HEK293 (cell line): ENCODE results near the gene NTSR1.

ENCODE experiments used
- CTCF ChIA-PET: fragments of 350-600 bp; formaldehyde crosslinking; extraction: SDS; loops from one replicate; lab custom pipeline; 2021; ENCODE audit warnings: antibody characterized with exemption; lab: Yijun Ruan, JAX
- POLR2A ChIA-PET: fragments of 300-600 bp; formaldehyde crosslinking; extraction: SDS; loops from one replicate; lab custom pipeline; 2020; ENCODE audit warnings: antibody characterized with exemption, inconsistent platforms; lab: Yijun Ruan, JAX
- H3K27ac ChIP-seq: fragments of 200-500 bp; sonication (Bioruptor generic); 2 replicates; pipeline ENCODE4 v1.5.1; 2014; ENCODE audit warnings: low read depth, low read length, control low read depth, inconsistent platforms; ENCODE audit errors: extremely low read depth
- H3K36me3 ChIP-seq, 2 experiments: fragments of 200-500 bp in 1 of 2; sonication (Bioruptor generic) in 1 of 2; 1 replicate in 1 of 2; 2 replicates in 1 of 2; pipeline ENCODE4 v1.5.1; 2014 to 2017; ENCODE audit warnings: inconsistent platforms in 2 of 2, low read length in 2 of 2; ENCODE audit not compliant: control insufficient read depth in 2 of 2, insufficient read depth in 1 of 2
- H3K4me1 ChIP-seq: fragments of 200-500 bp; sonication (Bioruptor generic); 2 replicates; pipeline ENCODE4 v1.5.1; 2014; ENCODE audit warnings: mild to moderate bottlenecking, low read length, inconsistent platforms; ENCODE audit not compliant: control insufficient read depth, insufficient read depth
- H3K4me3 ChIP-seq: 2 replicates; pipeline ENCODE4 v1.5.1; 2011; ENCODE audit warnings: low read depth, mild to moderate bottlenecking, control low read depth, low read length, moderate library complexity
- H3K9me3 ChIP-seq: fragments of 200-500 bp; sonication (Bioruptor generic); 2 replicates; pipeline ENCODE4 v1.5.1; 2014; ENCODE audit warnings: low read depth, low read length, inconsistent platforms; ENCODE audit not compliant: control insufficient read depth, insufficient read depth
- KLF1 ChIP-seq: fragments of 450-650 bp; formaldehyde crosslinking; IDR thresholded peaks from 2 replicates; pipeline ENCODE4 v1.5.1; 2016; ENCODE audit warnings: missing biosample characterization, missing genetic modification characterization
- KLF10 ChIP-seq: fragments of 450-650 bp; IDR thresholded peaks from 2 replicates; pipeline ENCODE4 v1.5.1; 2018; ENCODE audit warnings: missing biosample characterization, mild to moderate bottlenecking, missing genetic modification characterization
- RBAK ChIP-seq: fragments of 450-650 bp; formaldehyde crosslinking; IDR thresholded peaks from 2 replicates; pipeline ENCODE4 v1.5.1; 2016; ENCODE audit warnings: missing biosample characterization, missing genetic modification characterization
- ZBTB17 ChIP-seq: fragments of 450-650 bp; formaldehyde crosslinking; IDR thresholded peaks from 2 replicates; pipeline ENCODE4 v1.5.1; 2016; ENCODE audit warnings: missing biosample characterization, missing genetic modification characterization
- ZFP37 ChIP-seq: fragments of 450-650 bp; formaldehyde crosslinking; IDR thresholded peaks from 2 replicates; pipeline ENCODE4 v1.5.1; 2016; ENCODE audit warnings: missing biosample characterization, missing genetic modification characterization
- ZIC2 ChIP-seq: fragments of 450-650 bp; formaldehyde crosslinking; IDR thresholded peaks from 2 replicates; pipeline ENCODE4 v1.5.1; 2016; ENCODE audit warnings: missing biosample characterization, missing genetic modification characterization
- ZNF10 ChIP-seq: fragments of 450-650 bp; formaldehyde crosslinking; IDR thresholded peaks from 2 replicates; pipeline ENCODE4 v1.5.1; 2017; ENCODE audit warnings: missing biosample characterization, missing genetic modification characterization
- ZNF114 ChIP-seq: fragments of 450-650 bp; formaldehyde crosslinking; IDR thresholded peaks from 2 replicates; pipeline ENCODE4 v1.5.0; 2017; ENCODE audit warnings: missing biosample characterization, missing genetic modification characterization
- ZNF138 ChIP-seq: fragments of 450-650 bp; formaldehyde crosslinking; IDR thresholded peaks from 2 replicates; pipeline ENCODE4 v1.5.1; 2016; ENCODE audit warnings: missing biosample characterization, missing genetic modification characterization, borderline replicate concordance
- ZNF2 ChIP-seq: fragments of 450-650 bp; formaldehyde crosslinking; IDR thresholded peaks from 2 replicates; pipeline ENCODE4 v1.5.1; 2016; ENCODE audit warnings: missing biosample characterization, missing genetic modification characterization
- ZNF214 ChIP-seq: fragments of 450-650 bp; formaldehyde crosslinking; IDR thresholded peaks from 2 replicates; pipeline ENCODE4 v1.5.1; 2017; ENCODE audit warnings: missing biosample characterization, mild to moderate bottlenecking, missing genetic modification characterization, borderline replicate concordance
- ZNF24 ChIP-seq: fragments of 450-650 bp; formaldehyde crosslinking; IDR thresholded peaks from 2 replicates; pipeline ENCODE4 v1.5.1; 2016; ENCODE audit warnings: missing biosample characterization, missing genetic modification characterization
- ZNF335 ChIP-seq: fragments of 450-650 bp; formaldehyde crosslinking; conservative IDR thresholded peaks from 2 replicates; pipeline ENCODE4 v1.5.1; 2016; ENCODE audit warnings: missing biosample characterization, missing genetic modification characterization
- ZNF518A ChIP-seq: fragments of 450-650 bp; formaldehyde crosslinking; conservative IDR thresholded peaks from 2 replicates; pipeline ENCODE4 v1.5.1; 2016; ENCODE audit warnings: low read depth, missing biosample characterization, missing genetic modification characterization
- ZNF548 ChIP-seq: fragments of 450-650 bp; formaldehyde crosslinking; IDR thresholded peaks from 2 replicates; pipeline ENCODE4 v1.5.1; 2016; ENCODE audit warnings: missing biosample characterization, missing genetic modification characterization
- ZNF585B ChIP-seq: fragments of 450-650 bp; formaldehyde crosslinking; IDR thresholded peaks from 2 replicates; pipeline ENCODE4 v1.5.1; 2016; ENCODE audit warnings: missing biosample characterization, missing genetic modification characterization
- ZNF600 ChIP-seq: fragments of 450-650 bp; formaldehyde crosslinking; IDR thresholded peaks from 2 replicates; pipeline ENCODE4 v1.5.1; 2016; ENCODE audit warnings: missing biosample characterization, missing genetic modification characterization
- ZNF610 ChIP-seq: fragments of 450-650 bp; formaldehyde crosslinking; IDR thresholded peaks from 2 replicates; pipeline ENCODE4 v1.5.1; 2016; ENCODE audit warnings: missing biosample characterization, missing genetic modification characterization, borderline replicate concordance
- ZNF660 ChIP-seq: fragments of 450-650 bp; IDR thresholded peaks from 2 replicates; pipeline ENCODE4 v1.5.1; 2018; ENCODE audit warnings: missing biosample characterization, mild to moderate bottlenecking, missing genetic modification characterization
- TF ChIP-seq, protein P1 (sequence below): fragments of 450-650 bp; formaldehyde crosslinking; IDR thresholded peaks from 2 replicates; pipeline ENCODE4 v1.5.1; 2016; ENCODE audit warnings: missing biosample characterization, missing genetic modification characterization
- TF ChIP-seq, protein P2 (sequence below): fragments of 450-650 bp; formaldehyde crosslinking; IDR thresholded peaks from 2 replicates; pipeline ENCODE4 v1.5.1; 2016; ENCODE audit warnings: missing biosample characterization, missing genetic modification characterization

The NTSR1 gene

DNA sequence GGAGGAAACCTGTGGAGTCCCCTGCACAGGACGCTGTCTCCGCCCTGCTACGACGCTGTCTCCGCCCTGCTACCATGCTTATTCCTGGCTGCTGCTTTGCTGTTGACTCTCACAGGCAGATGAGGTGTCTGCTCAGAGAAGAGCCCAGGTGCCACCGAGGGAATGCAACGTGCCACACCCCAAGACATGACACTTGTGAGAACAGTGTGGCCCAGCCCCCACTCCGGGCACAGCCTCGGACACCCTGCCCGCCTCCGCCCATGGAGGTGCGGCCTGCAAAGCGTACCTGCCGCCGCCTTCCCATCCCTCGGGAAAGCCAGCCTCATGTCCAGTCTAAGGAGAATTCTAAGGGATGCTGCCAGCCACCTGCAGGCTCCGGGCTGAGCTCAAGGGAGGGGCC lies 72.1 kb downstream of the NTSR1 start:
- H3K27ac ChIP-seq, result no peak overlapping the region
- H3K4me1 ChIP-seq, result 0 out of 2 replicates have a peak, but pooled peaks cover 3% of the 10 kb centered on the region
- H3K9me3 ChIP-seq, result no peaks in the 10 kb centered on the region
- no peak for TF ChIP-seq ZNF10 (tag by site-specific recombination)
- peak; percentile 85 for TF ChIP-seq KLF1
- TF ChIP-seq, all 188 proteins: peak for 1
- no peaks in the 10 kb centered on the region for H3K36me3 ChIP-seq
- ChIA-PET CTCF (interaction anchor here (0.7 to 2.6 kb wide), 4 partner anchors 11 to 93 kb away, joined by 4 to 7 read pairs (median 4); no protein-coding TSS in a partner anchor), POLR2A (no interaction called here)
- no peak overlapping the region for H3K4me3 ChIP-seq

GRCh38 chr20:62782149-62782892 lies 73.7 kb downstream of the NTSR1 start:
- no peaks in the 10 kb centered on the region for H3K36me3 ChIP-seq
- no peak overlapping the region for H3K4me3 ChIP-seq
- POLR2A ChIA-PET, result interaction anchor here (0.5 kb wide), 1 partner anchor 210 kb away, joined by 4 read pairs; no protein-coding TSS in a partner anchor
- no peak overlapping the region for H3K27ac ChIP-seq
- no peaks in the 10 kb centered on the region for H3K4me1 ChIP-seq
- no peaks in the 10 kb centered on the region for H3K9me3 ChIP-seq
- CTCF ChIA-PET, result interaction anchor here (0.6 to 2.2 kb wide), 4 partner anchors 9 to 114 kb away, joined by 3 to 7 read pairs (median 4); no protein-coding TSS in a partner anchor
- TF ChIP-seq ZNF610 (tag by site-specific recombination) (no peak), KLF10 (tag by site-specific recombination) (no peak), ZNF335 (tag by site-specific recombination) (no peak), ZNF138 (no peak), ZFP37 (no peak), ZBTB17 (tag by site-specific recombination) (no peak), ZNF518A (tag by site-specific recombination) (no peak), ZNF660 (tag by site-specific recombination) (no peak), ZNF600 (no peak), ZNF2 (no peak), RBAK (tag by site-specific recombination) (no peak), ZNF548 (tag by site-specific recombination) (no peak), ZNF214 (tag by site-specific recombination) (no peak), ZNF24 (tag by site-specific recombination) (no peak), ZNF114 (tag by site-specific recombination) (no peak), ZIC2 (tag by site-specific recombination) (no peak), ZNF585B (tag by site-specific recombination) (no peak)
- TF ChIP-seq, protein P1, sequence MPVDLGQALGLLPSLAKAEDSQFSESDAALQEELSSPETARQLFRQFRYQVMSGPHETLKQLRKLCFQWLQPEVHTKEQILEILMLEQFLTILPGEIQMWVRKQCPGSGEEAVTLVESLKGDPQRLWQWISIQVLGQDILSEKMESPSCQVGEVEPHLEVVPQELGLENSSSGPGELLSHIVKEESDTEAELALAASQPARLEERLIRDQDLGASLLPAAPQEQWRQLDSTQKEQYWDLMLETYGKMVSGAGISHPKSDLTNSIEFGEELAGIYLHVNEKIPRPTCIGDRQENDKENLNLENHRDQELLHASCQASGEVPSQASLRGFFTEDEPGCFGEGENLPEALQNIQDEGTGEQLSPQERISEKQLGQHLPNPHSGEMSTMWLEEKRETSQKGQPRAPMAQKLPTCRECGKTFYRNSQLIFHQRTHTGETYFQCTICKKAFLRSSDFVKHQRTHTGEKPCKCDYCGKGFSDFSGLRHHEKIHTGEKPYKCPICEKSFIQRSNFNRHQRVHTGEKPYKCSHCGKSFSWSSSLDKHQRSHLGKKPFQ (tag by site-specific recombination), result no peak
- TF ChIP-seq, protein P2, sequence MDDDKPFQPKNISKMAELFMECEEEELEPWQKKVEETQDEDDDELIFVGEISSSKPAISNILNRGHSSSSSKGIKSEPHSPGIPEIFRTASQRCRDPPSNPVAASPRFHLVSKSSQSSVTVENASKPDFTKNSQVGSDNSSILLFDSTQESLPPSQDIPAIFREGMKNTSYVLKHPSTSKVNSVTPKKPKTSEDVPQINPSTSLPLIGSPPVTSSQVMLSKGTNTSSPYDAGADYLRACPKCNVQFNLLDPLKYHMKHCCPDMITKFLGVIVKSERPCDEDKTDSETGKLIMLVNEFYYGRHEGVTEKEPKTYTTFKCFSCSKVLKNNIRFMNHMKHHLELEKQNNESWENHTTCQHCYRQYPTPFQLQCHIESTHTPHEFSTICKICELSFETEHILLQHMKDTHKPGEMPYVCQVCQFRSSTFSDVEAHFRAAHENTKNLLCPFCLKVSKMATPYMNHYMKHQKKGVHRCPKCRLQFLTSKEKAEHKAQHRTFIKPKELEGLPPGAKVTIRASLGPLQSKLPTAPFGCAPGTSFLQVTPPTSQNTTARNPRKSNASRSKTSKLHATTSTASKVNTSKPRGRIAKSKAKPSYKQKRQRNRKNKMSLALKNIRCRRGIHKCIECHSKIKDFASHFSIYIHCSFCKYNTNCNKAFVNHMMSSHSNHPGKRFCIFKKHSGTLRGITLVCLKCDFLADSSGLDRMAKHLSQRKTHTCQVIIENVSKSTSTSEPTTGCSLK (tag by site-specific recombination), result no peak
